Measurements from ENCODE around the gene NDOR1. TPM values are rescaled to one million over a fixed set of nuclear protein-coding genes. Genes with fewer than 3 reads are reported as not detected.
A peak's percentile ranks its signal among the peaks of the same experiment; 100 is the strongest.

The NDOR1 gene
- total RNA-seq, 2 donors from 2014 or later: 17.1 to 22.7 TPM

GRCh38 chr9:137221506-137222111 is 16.1 kb downstream of the NDOR1 start:
- intact Hi-C loops (cut with DNase I): no loop called here
- H3K27ac ChIP-seq: peak overlapping the region; percentile 37 to 83 (median 57)
- DNase-seq (peak in 3 of 4 donors; percentile 39 to 45 (median 44)), ATAC-seq (no peak)
- 7% methylated on average over 38 of the region's 61 CpGs; no CpG with 5 or more reads in 1 of the 2 donors for WGBS, 2 donors
- H3K4me1 ChIP-seq: peaks cover 63% of the 10 kb centered on the region
- H3K4me3 ChIP-seq: no peak overlapping the region
- TF ChIP-seq, protein P1, sequence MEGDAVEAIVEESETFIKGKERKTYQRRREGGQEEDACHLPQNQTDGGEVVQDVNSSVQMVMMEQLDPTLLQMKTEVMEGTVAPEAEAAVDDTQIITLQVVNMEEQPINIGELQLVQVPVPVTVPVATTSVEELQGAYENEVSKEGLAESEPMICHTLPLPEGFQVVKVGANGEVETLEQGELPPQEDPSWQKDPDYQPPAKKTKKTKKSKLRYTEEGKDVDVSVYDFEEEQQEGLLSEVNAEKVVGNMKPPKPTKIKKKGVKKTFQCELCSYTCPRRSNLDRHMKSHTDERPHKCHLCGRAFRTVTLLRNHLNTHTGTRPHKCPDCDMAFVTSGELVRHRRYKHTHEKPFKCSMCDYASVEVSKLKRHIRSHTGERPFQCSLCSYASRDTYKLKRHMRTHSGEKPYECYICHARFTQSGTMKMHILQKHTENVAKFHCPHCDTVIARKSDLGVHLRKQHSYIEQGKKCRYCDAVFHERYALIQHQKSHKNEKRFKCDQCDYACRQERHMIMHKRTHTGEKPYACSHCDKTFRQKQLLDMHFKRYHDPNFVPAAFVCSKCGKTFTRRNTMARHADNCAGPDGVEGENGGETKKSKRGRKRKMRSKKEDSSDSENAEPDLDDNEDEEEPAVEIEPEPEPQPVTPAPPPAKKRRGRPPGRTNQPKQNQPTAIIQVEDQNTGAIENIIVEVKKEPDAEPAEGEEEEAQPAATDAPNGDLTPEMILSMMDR (IDR thresholded peaks at IDR 0.05): no peak
- TF ChIP-seq POLR2A (IDR thresholded peaks at IDR 0.05): no peak
- H3K9me3 ChIP-seq: no peaks in the 10 kb centered on the region
- H3K27me3 ChIP-seq: no peaks in the 10 kb centered on the region
- H3K36me3 ChIP-seq (replicated peaks in 1 of 2; ENCODE audit: insufficient read depth in 1 of 2, low read depth in 2 of 2): no peaks in the 10 kb centered on the region

GRCh38 chr9:137222190-137223077 is 16.9 kb downstream of the NDOR1 start, which contains the start of gene RNF208:
Gene RNF208 (minus strand): TSS chr9:137222240. CDS start chr9:137221212, 1,028 bp downstream.
- DNase-seq (peak in 3 of 4 donors; percentile 37 to 47 (median 42)), ATAC-seq (no peak)
- Histone ChIP-seq H3K9me3 (no peaks in the 10 kb centered on the region), H3K4me3 (no peak within 1 kb of the TSS), H3K4me1 (peaks cover 65% of the 10 kb centered on the region), H3K27me3 (no peaks in the 10 kb centered on the region), H3K27ac (peak within 1 kb of the TSS; percentile 83 to 96 (median 88)), H3K36me3 (replicated peaks in 1 of 2; ENCODE audit: insufficient read depth in 1 of 2, low read depth in 2 of 2) (no peaks in the 10 kb centered on the region)
- intact Hi-C loops (cut with DNase I): no loop called here
- 8 to 12% methylated on average over 5 to 86 of the region's 88 CpGs for WGBS, 2 donors
- TF ChIP-seq POLR2A (IDR thresholded peaks at IDR 0.05): no peak
- TF ChIP-seq, protein P1 (IDR thresholded peaks at IDR 0.05): no peak

GRCh38 chr9:137223078-137223970 is 17.8 kb downstream of the NDOR1 start:
- intact Hi-C loops (cut with DNase I): no loop called here
- 3% methylated on average over 44 of the region's 63 CpGs; no CpG with 5 or more reads in 1 of the 2 donors for WGBS, 2 donors
- Histone ChIP-seq H3K27me3 (no peaks in the 10 kb centered on the region), H3K4me1 (peaks cover 63% of the 10 kb centered on the region), H3K4me3 (peak overlapping the region; percentile 57 to 83), H3K36me3 (replicated peaks in 1 of 2; ENCODE audit: insufficient read depth in 1 of 2, low read depth in 2 of 2) (no peaks in the 10 kb centered on the region), H3K27ac (peak overlapping the region; percentile 83 to 96 (median 88)), H3K9me3 (no peaks in the 10 kb centered on the region)
- TF ChIP-seq, protein P1 (IDR thresholded peaks at IDR 0.05): no peak
- peak; percentile 20 to 62 (median 59) for TF ChIP-seq POLR2A (IDR thresholded peaks at IDR 0.05)
- DNase-seq (peak; percentile 97 to 99 (median 98)), ATAC-seq (peak; percentile 81)

GRCh38 chr9:137224830-137225694 is 19.6 kb downstream of the NDOR1 start, which contains the start of gene CYSRT1:
Gene CYSRT1 (plus strand): TSS chr9:137225174. CDS start chr9:137225622, 448 bp downstream.
- peak within 1 kb of the TSS in 3 of 4 donors; percentile 87 to 96 (median 89) for H3K27ac ChIP-seq
- WGBS, 2 donors: 52 to 60% methylated on average over 11 to 19 of the region's 23 CpGs
- H3K36me3 ChIP-seq (replicated peaks in 1 of 2; ENCODE audit: insufficient read depth in 1 of 2, low read depth in 2 of 2): no peaks in the 10 kb centered on the region
- H3K4me1 ChIP-seq: peaks cover 48% of the 10 kb centered on the region
- no peak for DNase-seq
- no peak for ATAC-seq
- H3K4me3 ChIP-seq: no peak within 1 kb of the TSS
- H3K27me3 ChIP-seq: peaks cover 0 to 2% of the 10 kb centered on the region in 2 donors
- intact Hi-C loops (cut with DNase I): no loop called here
- TF ChIP-seq, protein P1 (IDR thresholded peaks at IDR 0.05): no peak
- TF ChIP-seq POLR2A (IDR thresholded peaks at IDR 0.05): no peak
- no peaks in the 10 kb centered on the region for H3K9me3 ChIP-seq
